Naive thymus-derived CD4-positive, alpha-beta T cell (primary cell): Measurements from ENCODE around the gene CYP24A1. TPM values are rescaled to one million over a fixed set of nuclear protein-coding genes. Genes with fewer than 3 reads are reported as not detected.
A peak's percentile ranks its signal among the peaks of the same experiment; 100 is the strongest.

Experiments
- ATAC-seq: fragments of 150-1000 bp; cut with Tn5 transposase; 2 replicates; pipeline ENCODE4 v1.10.0; 2021; ENCODE audit warnings: mild to moderate bottlenecking, moderate library complexity
- CTCF ChIA-PET: fragments of 350-600 bp; sonication (Branson Sonifier 250); formaldehyde crosslinking; loops from one replicate; lab custom pipeline; 2021; ENCODE audit warnings: antibody characterized with exemption; lab: Charles Lee
- POLR2A ChIA-PET: fragments of 350-600 bp; sonication (Branson Sonifier 250); formaldehyde crosslinking; loops from one replicate; lab custom pipeline; 2021; ENCODE audit warnings: antibody characterized with exemption, inconsistent platforms; lab: Charles Lee
- DNase-seq, 9 donors: peaks; one replicate each; pipeline versions ENCODE4 v3.0.0 to v3.0.0-alpha.2; 2020 to 2022; ENCODE audit warnings: mixed read lengths in 1 of 9
- H3K27ac ChIP-seq: one replicate; pipeline ENCODE4 v1.7.0; 2013; ENCODE audit warnings: mild to moderate bottlenecking, low read depth, low read length, moderate library complexity
- H3K27me3 ChIP-seq, 2 donors: one replicate each; pipeline ENCODE4 v1.7.0; 2013; ENCODE audit warnings: low read length in 2 of 2, mild to moderate bottlenecking in 2 of 2, moderate library complexity in 2 of 2; ENCODE audit not compliant: control insufficient read depth in 2 of 2, insufficient read depth in 2 of 2
- H3K36me3 ChIP-seq, 3 experiments: 1 replicate in 2 of 3; 2 replicates in 1 of 3; pipeline ENCODE4 v1.7.0; 2013; ENCODE audit warnings: low read length in 3 of 3, mild to moderate bottlenecking in 3 of 3, moderate library complexity in 1 of 3; ENCODE audit not compliant: insufficient read depth in 3 of 3, control insufficient read depth in 2 of 3
- H3K4me1 ChIP-seq, 2 donors: one replicate each; pipeline ENCODE4 v1.7.0; 2013; ENCODE audit warnings: low read length in 2 of 2, mild to moderate bottlenecking in 2 of 2, moderate library complexity in 1 of 2; ENCODE audit not compliant: control insufficient read depth in 2 of 2, insufficient read depth in 2 of 2
- H3K4me3 ChIP-seq: 2 replicates; pipeline ENCODE4 v1.7.0; 2013; ENCODE audit warnings: mild to moderate bottlenecking, low read length
- H3K9me3 ChIP-seq, 3 experiments: 1 replicate in 2 of 3; 2 replicates in 1 of 3; pipeline ENCODE4 v1.7.0; 2013; ENCODE audit warnings: low read length in 3 of 3; ENCODE audit not compliant: control insufficient read depth in 2 of 3
- H3K27ac Mint-ChIP-seq, 9 donors: one replicate each; pipeline ENCODE4 v1.8.0; 2020 to 2022; ENCODE audit warnings: mixed read lengths in 9 of 9, mild to moderate bottlenecking in 8 of 9, moderate library complexity in 5 of 9, inconsistent platforms in 2 of 9
- H3K27me3 Mint-ChIP-seq, 5 donors: one replicate each; pipeline ENCODE4 v1.8.0; 2021 to 2022; ENCODE audit warnings: mixed read lengths in 5 of 5, mild to moderate bottlenecking in 1 of 5
- H3K36me3 Mint-ChIP-seq, 5 donors: one replicate each; pipeline ENCODE4 v1.8.0; 2020 to 2022; ENCODE audit warnings: mixed read lengths in 5 of 5, mild to moderate bottlenecking in 3 of 5, inconsistent platforms in 1 of 5
- H3K4me1 Mint-ChIP-seq, 7 donors: one replicate each; pipeline ENCODE4 v1.8.0; 2020 to 2022; ENCODE audit warnings: mixed read lengths in 7 of 7, mild to moderate bottlenecking in 3 of 7, inconsistent platforms in 1 of 7
- H3K4me3 Mint-ChIP-seq, 10 donors: one replicate each; pipeline ENCODE4 v1.8.0; 2020 to 2022; ENCODE audit warnings: mild to moderate bottlenecking in 10 of 10, mixed read lengths in 10 of 10, moderate library complexity in 6 of 10, inconsistent platforms in 2 of 10
- H3K9me3 Mint-ChIP-seq, 11 donors: one replicate each; pipeline ENCODE4 v1.8.0; 2020 to 2022; ENCODE audit warnings: mixed read lengths in 11 of 11, mild to moderate bottlenecking in 4 of 11, inconsistent platforms in 1 of 11, moderate library complexity in 1 of 11
- intact Hi-C, 2 donors: fragments of 100-400 bp; cut with micrococcal nuclease; formaldehyde crosslinking; loops; one replicate each; pipeline ENCODE4 v1.15.1; 2023
- polyA plus RNA-seq, 2 donors: library from polyadenylated mRNA; unstranded; fragments of 300-500 nt; fragmentation: Illumina TruSeq; gene quantifications; one replicate each; pipeline ENCODE4 v1.2.3, GENCODE V29; 2021
- total RNA-seq, 6 experiments: library from RNA in 5 of 6; stranded (reverse) in 5 of 6; gene quantifications; 1 replicate in 5 of 6; 2 replicates in 1 of 6; pipeline ENCODE4 v1.2.3 and lab custom pipeline; 2021 to 2026

Gene CYP24A1
- total and polyA plus RNA-seq, 7 experiments from 2014 or later, result 0.78 TPM; not detected in 6

DNA sequence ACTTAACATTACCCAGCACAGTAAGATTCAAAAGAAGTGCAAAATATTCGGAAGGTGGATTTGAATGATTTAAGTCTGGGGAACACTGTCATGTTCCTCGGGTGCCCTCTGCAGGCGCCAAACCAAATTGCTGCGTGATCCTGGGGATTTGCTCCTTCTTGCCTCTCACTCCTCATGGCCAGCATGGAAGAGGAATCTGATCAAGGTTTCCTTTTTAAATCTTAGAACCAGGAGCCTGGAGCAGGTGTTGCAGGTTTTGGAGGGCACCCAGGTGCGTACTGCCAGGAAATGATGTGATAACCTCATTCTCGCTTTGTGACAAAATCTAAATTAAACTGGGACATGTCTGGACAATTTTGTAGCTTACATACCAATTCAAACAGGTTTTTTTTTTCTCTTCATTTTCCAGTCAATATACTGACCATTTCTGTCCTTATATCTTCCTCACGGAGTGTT, 26.0 kb upstream of the CYP24A1 start:
- no peaks in the 10 kb centered on the region for H3K27me3 ChIP-seq
- no peaks in the 10 kb centered on the region for H3K36me3 Mint-ChIP-seq
- H3K27me3 Mint-ChIP-seq, result peaks cover 0 to 4% (median 0%) of the 10 kb centered on the region in 5 donors
- peak; percentile 78 for ATAC-seq
- no peak overlapping the region for H3K27ac Mint-ChIP-seq
- intact Hi-C loops, result loop anchor here (1.0 to 10.0 kb wide), 7 partner anchors 103 to 1957 kb away; no protein-coding TSS in a partner anchor
- ChIA-PET CTCF (interaction anchor here (0.6 to 3.8 kb wide), 8 partner anchors 9 to 453 kb away, joined by 3 to 17 read pairs (median 4); partner anchors contain the start of gene PFDN4), POLR2A (no interaction called here)
- peaks cover 0 to 4% (median 0%) of the 10 kb centered on the region in 7 donors for H3K4me1 Mint-ChIP-seq
- H3K36me3 ChIP-seq, result no peaks in the 10 kb centered on the region
- no peak overlapping the region for H3K4me3 Mint-ChIP-seq
- no peak overlapping the region for H3K4me3 ChIP-seq
- H3K9me3 ChIP-seq, result no peaks in the 10 kb centered on the region
- H3K9me3 Mint-ChIP-seq, result no peaks in the 10 kb centered on the region
- no peaks in the 10 kb centered on the region for H3K4me1 ChIP-seq
- H3K27ac ChIP-seq, result no peak overlapping the region
- DNase-seq, result peak; percentile 32 to 69 (median 53)

DNA sequence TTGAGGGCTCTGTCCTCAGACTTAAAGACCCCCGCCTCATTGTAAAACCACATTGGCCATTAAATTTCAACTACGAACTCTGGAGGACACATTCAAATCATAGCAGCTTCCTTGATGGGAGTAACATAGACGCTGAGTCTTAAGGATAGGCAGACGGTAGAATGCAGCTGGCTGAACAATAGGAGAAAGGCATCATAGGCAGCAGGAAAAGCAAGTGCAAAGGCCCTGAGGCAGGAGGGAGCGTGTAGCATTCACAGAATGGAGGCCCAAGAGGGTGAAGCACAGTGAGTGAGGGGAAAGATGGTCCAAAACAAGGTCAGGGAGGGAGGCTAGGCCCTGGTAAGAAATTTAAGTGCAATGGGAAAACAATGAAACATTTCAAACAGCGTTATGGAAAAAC, 25.5 kb upstream of the CYP24A1 start:
- H3K36me3 ChIP-seq, result no peaks in the 10 kb centered on the region
- peaks cover 0 to 4% (median 0%) of the 10 kb centered on the region in 5 donors for H3K27me3 Mint-ChIP-seq
- no peaks in the 10 kb centered on the region for H3K36me3 Mint-ChIP-seq
- intact Hi-C loops, result loop anchor here (1.0 to 5.0 kb wide), 5 partner anchors 103 to 1957 kb away; no protein-coding TSS in a partner anchor
- no peak overlapping the region for H3K27ac ChIP-seq
- no peaks in the 10 kb centered on the region for H3K9me3 Mint-ChIP-seq
- DNase-seq (no peak), ATAC-seq (no peak)
- H3K27me3 ChIP-seq, result no peaks in the 10 kb centered on the region
- POLR2A ChIA-PET, result no interaction called here
- H3K4me3 ChIP-seq, result no peak overlapping the region
- H3K4me1 Mint-ChIP-seq, result peaks cover 0 to 4% (median 0%) of the 10 kb centered on the region in 7 donors
- peak overlapping the region in 1 of 9 donors; percentile 41 for H3K27ac Mint-ChIP-seq
- H3K4me1 ChIP-seq, result no peaks in the 10 kb centered on the region
- H3K9me3 ChIP-seq, result no peaks in the 10 kb centered on the region
- CTCF ChIA-PET, result interaction anchor here (0.6 to 3.8 kb wide), 7 partner anchors 9 to 452 kb away, joined by 3 to 17 read pairs (median 4); partner anchors contain the start of gene PFDN4
- no peak overlapping the region for H3K4me3 Mint-ChIP-seq

DNA sequence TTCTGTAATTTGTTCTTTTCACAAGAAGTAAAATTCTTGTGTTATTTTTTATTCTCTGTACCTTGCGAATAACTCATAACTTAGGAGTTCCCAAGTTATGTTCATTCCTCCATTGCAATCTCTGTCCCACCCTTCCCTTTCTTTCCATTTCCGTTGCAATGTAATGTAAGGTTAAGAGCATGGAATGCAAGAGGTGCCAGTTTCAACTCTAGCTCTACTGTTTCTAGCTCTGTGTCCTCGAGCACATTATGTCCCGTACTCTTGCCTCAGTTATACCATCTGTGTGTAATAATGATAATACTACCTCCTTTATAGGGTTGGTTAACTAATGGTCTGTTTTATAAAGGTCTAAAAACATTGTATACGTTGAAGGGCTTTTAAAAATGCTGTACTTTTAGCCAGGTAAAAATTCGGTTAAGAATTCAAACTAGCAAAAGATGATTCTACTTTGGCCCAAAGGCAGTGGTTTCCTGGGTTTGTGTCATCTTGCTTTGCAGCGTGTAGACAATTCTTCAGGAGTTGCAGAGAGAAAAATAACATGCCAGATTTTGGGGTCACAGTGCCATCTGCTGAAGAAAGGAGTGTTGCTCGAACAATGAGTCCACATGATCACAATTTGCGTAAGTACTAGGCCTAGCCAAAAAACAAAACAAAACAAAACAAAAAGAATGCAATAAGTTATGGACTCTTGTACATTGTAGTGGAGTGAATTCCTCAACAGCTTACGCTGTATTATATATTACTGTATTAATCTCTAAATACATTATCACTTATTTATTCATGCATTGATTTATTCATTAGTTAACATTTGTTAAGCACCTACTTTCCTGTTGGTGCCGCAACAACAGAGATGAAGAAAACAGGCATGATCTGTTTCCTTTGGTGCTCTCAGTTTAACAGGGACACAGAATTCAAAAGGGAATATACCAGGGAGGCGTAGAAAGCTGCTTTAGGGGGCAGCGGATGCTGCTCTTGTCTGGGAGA, 24.1 kb upstream of the CYP24A1 start:
- no peak for ATAC-seq
- Mint-ChIP-seq H3K4me1 (peaks cover 0 to 4% (median 0%) of the 10 kb centered on the region in 7 donors), H3K27me3 (peaks cover 0 to 10% (median 0%) of the 10 kb centered on the region in 5 donors), H3K4me3 (no peak overlapping the region), H3K9me3 (no peaks in the 10 kb centered on the region), H3K27ac (peak overlapping the region in 1 of 9 donors; percentile 2), H3K36me3 (no peaks in the 10 kb centered on the region)
- intact Hi-C loops, result loop anchor here (5.0 kb wide), 2 partner anchors 449 to 786 kb away; no protein-coding TSS in a partner anchor
- Histone ChIP-seq H3K27me3 (no peaks in the 10 kb centered on the region), H3K27ac (no peak overlapping the region), H3K36me3 (no peaks in the 10 kb centered on the region), H3K4me3 (no peak overlapping the region), H3K4me1 (no peaks in the 10 kb centered on the region), H3K9me3 (no peaks in the 10 kb centered on the region)
- ChIA-PET POLR2A (interaction anchor here (0.6 to 0.7 kb wide), 2 partner anchors 249 to 974 kb away, joined by 3 read pairs; no protein-coding TSS in a partner anchor), CTCF (interaction anchor here (0.6 kb wide), 1 partner anchor 33 kb away, joined by 3 read pairs; no protein-coding TSS in a partner anchor)
- DNase-seq, result no peak

DNA sequence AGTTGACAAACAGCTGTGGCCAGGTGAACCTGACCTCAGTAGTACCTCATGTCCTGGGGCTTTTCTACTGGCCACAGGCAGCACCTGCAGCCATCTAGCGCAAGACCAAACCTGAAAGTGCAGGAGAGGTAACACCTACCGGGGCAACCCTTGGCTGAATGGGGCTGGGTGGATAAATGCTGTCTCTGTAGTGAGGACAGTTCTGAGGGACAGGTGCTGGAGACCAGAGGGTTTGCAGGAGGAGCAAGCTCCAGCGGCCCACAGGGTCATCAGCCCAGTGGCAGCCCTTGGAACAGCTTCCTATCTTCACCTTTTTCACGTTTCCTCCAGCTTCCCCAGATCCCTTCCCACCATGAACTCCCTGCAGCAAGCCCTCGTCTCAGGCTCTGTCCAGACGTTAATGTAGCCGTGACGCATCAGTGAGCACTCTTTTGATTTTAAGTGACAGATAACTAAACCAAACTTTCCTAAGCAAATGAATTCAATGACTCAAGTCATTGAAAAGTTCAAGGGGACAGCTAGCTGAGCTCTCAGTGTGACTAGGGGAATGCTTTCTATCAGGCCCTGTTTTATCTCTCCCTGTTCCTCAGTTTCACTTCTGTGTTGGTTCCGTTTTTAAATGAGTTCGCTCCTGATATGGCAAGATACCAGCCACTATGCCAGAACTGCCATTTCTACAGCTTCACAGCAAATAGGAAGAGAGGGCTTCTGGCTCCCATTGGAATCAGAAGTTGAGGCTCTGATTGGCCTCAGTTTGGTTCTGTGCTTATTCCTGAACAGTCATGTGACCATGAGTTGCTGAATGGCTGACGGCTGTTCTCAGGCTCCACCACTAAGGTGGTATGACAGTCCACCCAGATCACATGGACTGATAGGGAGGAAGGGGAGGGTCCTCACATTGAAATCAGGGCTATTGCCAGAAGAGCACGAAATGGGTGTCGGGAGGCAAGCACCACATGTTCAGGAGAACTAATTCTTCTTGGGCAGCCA, 22.0 kb upstream of the CYP24A1 start:
- Mint-ChIP-seq H3K4me3 (no peak overlapping the region), H3K27ac (no peak overlapping the region), H3K9me3 (no peaks in the 10 kb centered on the region), H3K36me3 (no peaks in the 10 kb centered on the region), H3K27me3 (peaks cover 4 to 14% (median 7%) of the 10 kb centered on the region in 5 donors), H3K4me1 (peaks cover 0 to 4% (median 0%) of the 10 kb centered on the region in 7 donors)
- H3K27ac ChIP-seq, result no peak overlapping the region
- no peak overlapping the region for H3K4me3 ChIP-seq
- no peaks in the 10 kb centered on the region for H3K36me3 ChIP-seq
- H3K4me1 ChIP-seq, result no peaks in the 10 kb centered on the region
- POLR2A ChIA-PET, result interaction anchor here (0.6 kb wide), 1 partner anchor 725 kb away, joined by 3 read pairs; no protein-coding TSS in a partner anchor
- no peak for ATAC-seq
- no peaks in the 10 kb centered on the region for H3K9me3 ChIP-seq
- intact Hi-C loops, result loop anchor here (5.0 kb wide), 2 partner anchors 452 to 783 kb away; no protein-coding TSS in a partner anchor
- H3K27me3 ChIP-seq, result no peaks in the 10 kb centered on the region
- no peak for DNase-seq
- CTCF ChIA-PET, result no interaction called here

DNA sequence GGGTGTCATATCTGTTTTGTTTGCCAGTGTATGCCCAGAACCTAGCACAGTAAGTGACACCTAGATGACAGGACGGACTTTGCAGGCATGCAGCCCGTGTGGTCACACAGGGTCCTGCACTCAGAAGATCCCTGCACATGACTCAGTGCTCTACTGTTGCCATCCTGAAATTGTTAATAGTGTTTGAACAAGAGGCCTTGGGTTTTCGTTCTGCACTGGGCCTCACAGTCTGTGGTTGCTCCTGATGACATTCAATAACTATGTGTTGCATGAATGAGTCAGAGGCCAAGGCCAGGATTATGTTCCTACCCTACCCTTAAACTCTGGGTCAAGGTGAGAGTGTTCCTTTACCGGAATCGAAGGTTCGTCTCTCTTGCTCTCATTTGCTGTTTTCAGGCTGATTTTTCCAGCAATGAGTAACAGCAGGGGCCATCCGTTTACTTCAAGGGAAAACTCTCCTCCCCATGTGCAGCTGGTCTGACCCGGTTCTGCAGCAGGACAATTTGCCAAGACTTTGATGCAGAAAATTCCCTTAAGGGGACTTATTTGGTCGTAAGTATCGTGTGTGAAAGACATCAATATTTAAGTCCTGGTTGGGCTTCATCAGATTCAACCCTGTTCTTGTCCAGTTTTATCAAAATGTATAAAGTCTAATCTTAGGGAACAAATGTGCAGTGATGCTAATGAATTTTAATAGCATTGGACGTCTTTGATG, 21.1 kb upstream of the CYP24A1 start:
- POLR2A ChIA-PET, result interaction anchor here (0.6 kb wide), 1 partner anchor 724 kb away, joined by 3 read pairs; no protein-coding TSS in a partner anchor
- Mint-ChIP-seq H3K4me1 (peaks cover 0 to 4% (median 0%) of the 10 kb centered on the region in 7 donors), H3K9me3 (no peaks in the 10 kb centered on the region), H3K27me3 (peaks cover 4 to 14% (median 7%) of the 10 kb centered on the region in 5 donors), H3K36me3 (no peaks in the 10 kb centered on the region), H3K4me3 (no peak overlapping the region), H3K27ac (no peak overlapping the region)
- Histone ChIP-seq H3K4me3 (no peak overlapping the region), H3K9me3 (no peaks in the 10 kb centered on the region), H3K27ac (no peak overlapping the region), H3K4me1 (no peaks in the 10 kb centered on the region), H3K36me3 (no peaks in the 10 kb centered on the region), H3K27me3 (no peaks in the 10 kb centered on the region)
- CTCF ChIA-PET, result no interaction called here
- peak; percentile 20 for ATAC-seq
- intact Hi-C loops, result loop anchor here (5.0 kb wide), 2 partner anchors 452 to 783 kb away; no protein-coding TSS in a partner anchor
- no peak for DNase-seq
